GM19468 (cell line): ENCODE results near the gene CCNG2.

ENCODE experiments used
- ATAC-seq: cut with Tn5 transposase; IDR thresholded peaks from one replicate; pipeline ENCODE4 v1.9.1; 2021; ENCODE audit warnings: mild to moderate bottlenecking, moderate library complexity, moderate number of reproducible peaks; ENCODE audit not compliant: unreplicated experiment; ENCODE audit errors: extremely low read depth

Gene CCNG2

DNA sequence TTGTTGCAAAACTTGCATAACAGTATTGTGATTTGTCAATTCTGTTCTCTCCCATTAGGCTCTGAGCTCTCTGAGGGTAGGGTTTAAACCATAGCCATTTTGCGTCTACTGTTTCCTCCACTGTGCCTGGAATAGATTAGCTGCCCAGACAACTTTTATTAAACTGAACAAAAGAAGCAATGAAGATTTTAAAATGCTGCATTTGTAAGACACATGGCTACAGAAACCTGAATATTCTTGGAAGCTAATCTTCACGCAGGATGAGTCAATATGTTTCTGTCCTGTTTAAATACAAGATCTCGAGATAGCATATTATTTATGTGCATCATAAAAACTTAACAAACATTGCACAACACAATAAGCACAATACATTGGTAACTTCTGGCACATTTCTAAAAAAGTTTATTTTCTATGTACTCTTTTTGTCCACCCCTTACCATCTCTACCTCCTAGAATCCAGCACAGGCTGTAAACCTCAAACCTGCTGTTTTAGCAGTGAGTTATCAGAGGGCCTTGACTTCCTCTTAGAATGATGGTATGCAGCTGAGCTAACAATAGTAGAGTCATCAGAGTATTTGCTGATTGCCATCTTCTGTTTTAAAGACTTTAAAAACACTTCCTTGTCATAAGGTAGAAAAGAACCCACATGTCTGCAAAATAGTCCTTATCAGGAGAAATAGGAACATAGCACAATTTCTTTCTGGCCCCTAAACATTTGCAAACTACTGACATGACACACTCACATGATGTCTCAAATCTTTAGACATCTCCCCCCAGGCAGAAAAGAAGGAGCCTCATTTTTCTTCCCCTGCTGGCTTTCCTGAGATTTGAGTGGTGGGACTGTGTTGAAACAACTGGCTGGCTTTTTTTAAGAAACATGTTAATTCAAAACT is 10.6 kb upstream of the CCNG2 start:
- ATAC-seq, result no peak

DNA sequence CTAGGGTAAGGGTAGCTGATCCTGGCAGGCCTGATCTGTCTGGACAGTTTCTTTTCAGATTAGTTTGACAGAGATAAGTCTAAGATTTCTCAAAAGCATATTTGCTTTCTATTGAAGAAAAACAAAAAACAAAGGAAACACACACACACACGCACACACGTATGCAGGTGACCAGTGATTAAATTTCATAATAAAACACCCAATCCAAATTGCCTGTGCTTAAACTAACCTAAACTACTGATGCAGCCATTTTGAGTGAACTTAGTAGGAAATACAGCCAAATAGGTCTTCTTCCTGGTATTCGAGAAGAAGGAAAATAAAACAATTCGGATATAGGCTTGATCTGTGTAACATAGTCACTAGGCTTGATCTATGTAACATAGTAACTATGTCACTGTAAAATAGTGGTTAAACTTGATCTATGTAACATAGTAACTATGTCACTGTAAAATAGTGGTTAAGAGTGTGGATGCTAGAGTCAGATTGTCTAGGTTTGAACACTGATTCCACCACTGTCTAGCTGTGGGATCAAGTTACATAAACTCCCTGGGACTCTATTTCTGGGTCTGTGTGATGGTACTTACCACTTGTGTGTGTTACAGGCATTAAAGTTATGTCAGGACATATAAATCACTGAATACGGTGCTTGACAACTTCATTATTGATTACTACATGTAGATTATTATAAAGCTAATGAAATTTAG is 9.8 kb upstream of the CCNG2 start:
- no peak for ATAC-seq

- no peak for ATAC-seq
These were observed 8.9 kb upstream of the CCNG2 start for GRCh38 chr4:77148078-77148477.

- no peak for ATAC-seq
These were observed 7.2 kb upstream of the CCNG2 start for GRCh38 chr4:77149789-77150188.

DNA sequence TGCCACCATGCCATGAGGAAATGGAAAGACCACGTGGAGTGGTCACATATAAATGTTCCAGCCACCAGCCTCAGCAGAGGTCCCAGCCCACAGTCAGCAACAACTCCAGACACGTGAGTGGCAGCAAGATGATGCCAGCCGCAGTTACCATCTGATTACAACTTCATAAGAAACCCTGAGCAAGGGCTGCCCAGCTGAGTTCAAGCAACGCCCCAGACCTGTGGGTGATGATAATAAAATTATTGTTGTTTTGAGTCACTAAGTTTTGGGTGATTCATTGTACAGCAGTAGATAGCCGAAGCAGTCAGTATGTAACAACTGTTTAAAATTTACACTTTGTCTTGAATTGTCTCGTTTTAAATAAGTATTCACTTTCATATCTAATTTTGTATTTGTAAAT is 5.8 kb upstream of the CCNG2 start:
- ATAC-seq, result no peak

- ATAC-seq, result no peak
These were observed 4.6 kb upstream of the CCNG2 start for GRCh38 chr4:77152421-77152820.

DNA sequence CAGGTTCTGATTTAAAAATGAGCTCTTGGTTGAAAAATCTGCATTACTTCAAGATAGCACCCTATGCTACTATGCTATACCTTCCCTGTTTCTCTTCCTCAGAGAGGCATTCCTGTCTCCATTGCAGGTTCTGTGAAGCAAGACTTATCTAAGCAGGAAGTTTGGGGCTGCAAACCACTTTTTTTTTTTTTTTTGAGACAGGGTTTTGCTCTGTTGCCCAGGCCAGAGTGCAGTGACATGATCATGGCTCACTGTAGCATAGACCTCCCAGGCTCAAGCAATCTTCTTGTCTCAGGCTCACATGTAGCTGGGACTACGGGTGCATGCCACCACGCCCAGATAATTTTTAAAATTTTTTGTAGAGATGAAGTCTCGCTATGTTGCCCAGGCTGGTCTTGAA is 4.0 kb upstream of the CCNG2 start:
- no peak for ATAC-seq

- ATAC-seq, result no peak
These were observed 2.9 kb upstream of the CCNG2 start for GRCh38 chr4:77154065-77154464.

- ATAC-seq, result no peak
These were observed 2.1 kb upstream of the CCNG2 start for GRCh38 chr4:77154761-77155499.

- no peak for ATAC-seq
These were observed 1.2 kb upstream of the CCNG2 start for GRCh38 chr4:77155631-77156452.

DNA sequence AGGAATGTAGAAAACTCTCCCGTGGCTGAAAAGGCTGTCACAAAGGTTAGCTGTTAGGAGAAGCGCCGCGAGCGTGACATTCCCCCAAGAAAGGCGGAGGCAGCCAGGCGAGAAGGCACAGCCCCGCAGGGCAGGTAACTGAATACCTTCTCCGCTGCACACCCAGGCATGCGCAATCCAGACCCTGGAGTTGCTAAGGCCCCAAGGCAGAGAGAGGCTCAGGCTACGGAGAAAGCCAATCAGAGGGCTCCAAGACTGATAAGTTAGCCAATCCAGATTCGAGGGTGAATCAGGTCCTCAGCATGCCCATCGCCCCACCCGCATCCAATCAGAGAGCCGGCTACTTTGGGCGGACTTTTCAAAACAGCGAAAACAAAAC is 485 bp upstream of the CCNG2 start:
- ATAC-seq, result peak; percentile 87

- peak; percentile 20 for ATAC-seq
These were observed 966 bp downstream of the CCNG2 start for GRCh38 chr4:77157859-77158486.

- ATAC-seq, result no peak
These were observed 1.5 kb downstream of the CCNG2 start for GRCh38 chr4:77158487-77158861.

DNA sequence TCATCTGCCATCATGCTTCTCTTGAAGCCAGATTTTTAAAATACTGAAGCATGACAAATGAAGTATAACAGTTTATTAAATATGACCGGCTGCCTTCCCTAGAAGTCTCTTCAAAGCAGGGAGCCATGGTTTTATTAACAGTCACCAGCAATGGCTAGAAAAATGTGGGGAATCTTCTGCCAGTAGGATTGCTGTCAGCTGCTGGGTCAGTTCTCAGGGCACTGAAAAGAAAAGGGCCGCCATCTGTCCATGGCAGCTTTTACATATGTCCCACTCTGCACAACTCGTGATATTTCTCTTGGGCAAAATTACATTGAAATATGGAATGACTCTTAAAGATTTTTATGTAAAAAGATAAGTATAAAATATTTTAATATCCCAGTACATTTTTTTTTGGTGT is 2.8 kb downstream of the CCNG2 start:
- no peak for ATAC-seq

- ATAC-seq, result no peak
These were observed 6.6 kb downstream of the CCNG2 start for GRCh38 chr4:77163641-77164040.

DNA sequence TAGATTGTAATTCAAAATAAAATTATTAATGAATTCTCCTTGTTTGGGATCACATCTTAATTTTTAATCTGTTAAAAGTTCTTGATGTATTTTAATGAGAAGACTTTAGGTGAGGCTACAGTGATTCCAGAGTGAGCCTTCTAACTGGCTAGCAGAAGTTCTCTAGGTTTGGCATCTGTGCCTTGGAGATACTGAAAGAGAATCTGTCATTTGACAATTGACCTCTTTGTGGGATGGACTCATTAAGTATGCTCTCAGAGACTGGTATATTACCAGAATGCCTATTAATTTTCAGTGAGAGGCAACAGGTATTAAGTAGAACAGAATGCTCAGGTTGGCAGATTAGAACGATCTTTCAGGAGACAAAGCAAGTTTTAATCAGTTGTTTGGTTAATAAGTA is 10.2 kb downstream of the CCNG2 start:
- ATAC-seq, result no peak

DNA sequence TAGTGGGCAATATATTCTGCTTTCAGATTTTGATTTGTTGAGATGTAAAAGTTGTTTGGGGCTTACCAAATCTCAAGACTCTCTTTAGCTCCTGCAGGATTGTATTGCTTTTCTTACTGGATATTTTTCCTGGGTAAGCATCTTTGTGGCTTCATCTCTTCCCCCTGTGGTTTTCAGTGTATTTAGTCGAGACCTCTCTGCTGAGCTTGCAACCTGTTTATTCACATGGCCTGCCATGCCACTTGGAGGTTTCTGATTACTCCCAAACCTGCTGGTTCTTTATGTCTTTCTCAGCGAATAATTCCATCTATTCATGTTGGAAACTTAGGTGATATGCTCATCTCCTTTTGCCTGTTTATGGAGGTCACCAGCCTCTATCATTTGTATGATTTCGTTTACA is 10.9 kb downstream of the CCNG2 start:
- no peak for ATAC-seq

DNA sequence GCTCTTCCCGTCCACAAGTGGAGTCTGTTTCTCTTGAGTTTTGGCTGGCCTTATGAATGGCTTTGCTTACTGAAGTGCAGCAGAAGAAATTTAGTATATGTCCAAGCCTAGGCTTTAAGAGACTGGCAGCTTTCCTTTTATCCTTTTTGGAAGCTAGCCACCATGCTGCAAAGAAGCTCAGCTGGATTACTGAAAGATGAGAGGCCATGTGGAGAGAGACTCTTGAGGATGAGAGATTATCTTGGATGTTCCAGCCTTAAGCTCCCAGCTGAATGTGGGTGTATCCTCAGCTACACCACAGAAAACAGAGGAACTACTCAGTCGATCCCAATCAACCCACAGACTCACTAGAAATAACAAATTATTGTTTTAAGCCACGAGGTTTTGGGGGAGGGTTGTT is 12.5 kb downstream of the CCNG2 start:
- ATAC-seq, result no peak

- no peak for ATAC-seq
These were observed 13.9 kb downstream of the CCNG2 start for GRCh38 chr4:77170926-77171325.

DNA sequence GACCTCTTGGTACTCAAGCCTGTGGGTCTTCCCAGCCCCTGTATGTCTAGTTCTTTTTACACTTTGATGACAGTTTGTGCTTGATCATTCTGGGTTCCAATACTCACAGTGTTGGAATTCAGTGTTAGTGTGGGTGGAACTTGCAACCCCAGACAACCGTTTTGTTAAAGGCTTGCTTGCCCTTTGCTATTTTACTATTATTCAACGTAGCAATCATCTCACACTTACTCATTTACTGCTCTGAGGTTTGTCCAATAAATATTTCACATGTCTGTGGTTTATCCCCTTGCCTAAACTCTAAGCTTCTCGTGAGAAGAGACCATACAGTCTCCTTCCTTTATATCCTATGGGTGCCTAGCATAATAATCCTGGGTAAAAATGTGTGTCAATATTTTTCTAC is 15.3 kb downstream of the CCNG2 start:
- ATAC-seq, result no peak
